Thyroid gland (tissue), 4 donors: ENCODE results near the gene PNO1. TPM values are rescaled to one million over a fixed set of nuclear protein-coding genes. Genes with fewer than 3 reads are reported as not detected.

Source experiments
- DNase-seq, 2 donors: peaks; one replicate each; pipeline ENCODE4 v3.0.0-alpha.2; 2019
- H3K27ac ChIP-seq, 3 donors: fragments of 200-600 bp; sonication (generic); 1 replicate in 2 of 3; 2 replicates in 1 of 3; pipeline ENCODE4 v1.5.1; 2016 to 2019; ENCODE audit warnings: mild to moderate bottlenecking in 1 of 3, moderate library complexity in 1 of 3
- H3K27me3 ChIP-seq: fragments of 200-600 bp; sonication (generic); one replicate; pipeline ENCODE4 v1.5.1; 2019
- H3K36me3 ChIP-seq, 2 donors: fragments of 200-600 bp; sonication (generic); one replicate each; pipeline ENCODE4 v1.5.1; 2016 to 2019
- H3K4me1 ChIP-seq, 2 donors: fragments of 200-600 bp; sonication (generic); one replicate each; pipeline ENCODE4 v1.5.1; 2017 to 2019
- H3K4me3 ChIP-seq, 3 donors: fragments of 200-600 bp; sonication (generic); replicated peaks in 1 of 3; 1 replicate in 2 of 3; 2 replicates in 1 of 3; pipeline ENCODE4 v1.5.1; 2016; ENCODE audit warnings: mild to moderate bottlenecking in 1 of 3
- H3K9me3 ChIP-seq: fragments of 200-600 bp; sonication (generic); one replicate; pipeline ENCODE4 v1.5.1; 2017
- POLR2A ChIP-seq, 2 donors: fragments of 450-650 bp; IDR thresholded peaks; one replicate each; pipeline ENCODE4 v1.6.1; 2017; ENCODE audit warnings: antibody characterized with exemption in 2 of 2, mild to moderate bottlenecking in 2 of 2, moderate library complexity in 1 of 2
- WGBS, 2 donors: methylation state at CpG; one replicate each; pipeline ENCODE4 v1.1.5; 2017; 5-methylcytosine and 5-hydroxymethylcytosine counted together
- intact Hi-C: fragments of 100-400 bp; cut with DNase I; formaldehyde crosslinking; loops from one replicate; pipeline ENCODE4 v1.15.1; 2023
- total RNA-seq, 4 donors: library from RNA; depleted of rRNA; stranded (reverse); fragments of >200 nt; gene quantifications; one replicate each; pipeline ENCODE4 v1.2.3, GENCODE V29; 2016
- TF ChIP-seq, protein P1 (sequence below), 6 experiments: fragments of 200-600 bp in 3 of 6; fragments of 450-650 bp in 3 of 6; sonication (generic) in 3 of 6; IDR thresholded peaks; one replicate each; pipeline ENCODE4 v1.5.1; 2016 to 2019; ENCODE audit warnings: antibody characterized with exemption in 6 of 6, mild to moderate bottlenecking in 2 of 6, inconsistent platforms in 1 of 6, moderate library complexity in 1 of 6

The PNO1 gene
- total RNA-seq, 4 donors from 2014 or later: 13.2 to 23.2 (median 18.5) TPM

DNA sequence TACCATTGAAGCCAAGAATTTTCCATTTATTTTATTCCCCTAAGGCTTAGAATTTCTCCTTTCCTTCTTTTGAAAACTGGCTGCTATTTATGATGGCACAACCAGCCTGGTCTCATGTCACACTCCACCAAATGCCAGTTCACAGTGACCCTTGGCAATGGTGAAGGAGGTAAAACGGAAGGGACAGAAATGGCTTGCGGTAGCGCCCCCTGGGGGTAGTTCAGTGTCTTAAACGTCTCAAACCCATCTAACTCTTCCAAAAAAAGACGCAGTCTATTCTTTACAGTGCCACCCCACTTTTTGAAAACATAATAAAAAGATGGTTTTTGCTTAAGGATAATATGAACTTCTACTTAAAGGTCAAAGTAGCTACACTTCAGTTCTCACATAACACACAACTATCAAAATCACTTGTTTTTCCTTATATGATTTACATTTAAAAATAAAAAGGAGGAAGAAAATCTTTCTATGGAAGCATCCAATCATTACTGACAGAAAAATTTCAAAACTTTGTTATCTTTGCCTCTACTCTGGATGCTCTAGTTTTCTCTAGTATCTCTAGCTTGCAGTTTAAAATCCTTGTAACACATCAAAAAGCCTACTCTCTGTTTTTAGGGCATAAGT is 28.0 kb downstream of the PNO1 start:
- H3K9me3 ChIP-seq: no peaks in the 10 kb centered on the region
- H3K27ac ChIP-seq: no peak overlapping the region
- intact Hi-C loops: no loop called here
- H3K36me3 ChIP-seq: no peaks in the 10 kb centered on the region
- H3K27me3 ChIP-seq: no peaks in the 10 kb centered on the region
- H3K4me1 ChIP-seq: peaks cover 0 to 3% of the 10 kb centered on the region in 2 donors
- DNase-seq: peak; percentile 11 to 27
- H3K4me3 ChIP-seq: no peak overlapping the region
- TF ChIP-seq POLR2A (IDR thresholded peaks at IDR 0.05): no peak
- TF ChIP-seq, protein P1, sequence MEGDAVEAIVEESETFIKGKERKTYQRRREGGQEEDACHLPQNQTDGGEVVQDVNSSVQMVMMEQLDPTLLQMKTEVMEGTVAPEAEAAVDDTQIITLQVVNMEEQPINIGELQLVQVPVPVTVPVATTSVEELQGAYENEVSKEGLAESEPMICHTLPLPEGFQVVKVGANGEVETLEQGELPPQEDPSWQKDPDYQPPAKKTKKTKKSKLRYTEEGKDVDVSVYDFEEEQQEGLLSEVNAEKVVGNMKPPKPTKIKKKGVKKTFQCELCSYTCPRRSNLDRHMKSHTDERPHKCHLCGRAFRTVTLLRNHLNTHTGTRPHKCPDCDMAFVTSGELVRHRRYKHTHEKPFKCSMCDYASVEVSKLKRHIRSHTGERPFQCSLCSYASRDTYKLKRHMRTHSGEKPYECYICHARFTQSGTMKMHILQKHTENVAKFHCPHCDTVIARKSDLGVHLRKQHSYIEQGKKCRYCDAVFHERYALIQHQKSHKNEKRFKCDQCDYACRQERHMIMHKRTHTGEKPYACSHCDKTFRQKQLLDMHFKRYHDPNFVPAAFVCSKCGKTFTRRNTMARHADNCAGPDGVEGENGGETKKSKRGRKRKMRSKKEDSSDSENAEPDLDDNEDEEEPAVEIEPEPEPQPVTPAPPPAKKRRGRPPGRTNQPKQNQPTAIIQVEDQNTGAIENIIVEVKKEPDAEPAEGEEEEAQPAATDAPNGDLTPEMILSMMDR (IDR thresholded peaks at IDR 0.05): peak in 3 of 6 experiments; percentile 21 to 45 (median 27)
- WGBS, 2 donors: 47 to 49% methylated on average over 5 of the region's 5 CpGs

DNA sequence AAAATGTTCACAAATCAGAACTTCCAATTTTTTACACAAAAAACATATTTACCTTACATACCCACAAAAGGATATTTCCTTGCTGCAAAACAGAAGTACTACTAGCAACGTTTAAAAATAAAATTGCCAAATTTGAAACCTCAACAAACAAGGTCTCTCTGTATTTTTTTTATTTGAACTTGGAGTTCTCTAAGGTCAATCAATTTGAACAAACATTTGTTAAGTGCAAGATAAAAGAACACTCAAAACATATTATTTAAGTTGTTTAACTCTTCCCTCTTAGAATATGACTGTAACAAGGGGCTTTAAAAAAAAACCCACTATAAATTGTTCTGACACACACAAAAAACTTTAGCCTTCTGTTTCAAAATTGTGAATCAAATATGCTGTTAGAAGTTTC is 29.6 kb downstream of the PNO1 start:
- Histone ChIP-seq H3K27me3 (no peaks in the 10 kb centered on the region), H3K4me1 (peaks cover 0 to 3% of the 10 kb centered on the region in 2 donors), H3K4me3 (no peak overlapping the region), H3K9me3 (no peaks in the 10 kb centered on the region), H3K36me3 (no peaks in the 10 kb centered on the region), H3K27ac (no peak overlapping the region)
- TF ChIP-seq, protein P1 (IDR thresholded peaks at IDR 0.05): no peak
- no peak for TF ChIP-seq POLR2A (IDR thresholded peaks at IDR 0.05)
- DNase-seq: no peak
- WGBS, 2 donors: 61 to 68% methylated on average over 1 of the region's 1 CpG
- intact Hi-C loops: no loop called here

DNA sequence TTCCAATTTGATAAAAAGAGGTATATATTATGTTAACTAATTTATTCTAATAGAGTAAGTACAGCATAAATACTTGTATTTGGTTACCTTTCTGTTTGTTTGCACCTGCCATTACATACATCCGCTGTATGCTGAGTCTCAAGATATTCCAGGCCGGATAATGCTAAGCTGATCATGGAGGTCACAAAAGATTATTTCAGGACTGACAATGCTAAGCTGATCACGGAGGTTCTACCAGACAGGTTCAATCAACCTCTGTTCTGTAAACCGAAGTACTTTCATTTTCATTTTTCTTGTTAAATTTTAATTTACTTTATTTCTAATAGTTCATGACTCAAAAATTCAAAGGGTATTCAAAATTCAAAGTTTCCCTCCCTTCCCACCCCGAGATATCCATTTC is 31.1 kb downstream of the PNO1 start:
- intact Hi-C loops: no loop called here
- Histone ChIP-seq H3K4me1 (peaks cover 3 to 7% of the 10 kb centered on the region in 2 donors), H3K9me3 (no peaks in the 10 kb centered on the region), H3K4me3 (no peak overlapping the region), H3K36me3 (no peaks in the 10 kb centered on the region), H3K27ac (no peak overlapping the region), H3K27me3 (no peaks in the 10 kb centered on the region)
- TF ChIP-seq POLR2A (IDR thresholded peaks at IDR 0.05): no peak
- TF ChIP-seq, protein P1 (IDR thresholded peaks at IDR 0.05): no peak
- WGBS, 2 donors: 84 to 86% methylated on average over 5 of the region's 5 CpGs
- no peak for DNase-seq

DNA sequence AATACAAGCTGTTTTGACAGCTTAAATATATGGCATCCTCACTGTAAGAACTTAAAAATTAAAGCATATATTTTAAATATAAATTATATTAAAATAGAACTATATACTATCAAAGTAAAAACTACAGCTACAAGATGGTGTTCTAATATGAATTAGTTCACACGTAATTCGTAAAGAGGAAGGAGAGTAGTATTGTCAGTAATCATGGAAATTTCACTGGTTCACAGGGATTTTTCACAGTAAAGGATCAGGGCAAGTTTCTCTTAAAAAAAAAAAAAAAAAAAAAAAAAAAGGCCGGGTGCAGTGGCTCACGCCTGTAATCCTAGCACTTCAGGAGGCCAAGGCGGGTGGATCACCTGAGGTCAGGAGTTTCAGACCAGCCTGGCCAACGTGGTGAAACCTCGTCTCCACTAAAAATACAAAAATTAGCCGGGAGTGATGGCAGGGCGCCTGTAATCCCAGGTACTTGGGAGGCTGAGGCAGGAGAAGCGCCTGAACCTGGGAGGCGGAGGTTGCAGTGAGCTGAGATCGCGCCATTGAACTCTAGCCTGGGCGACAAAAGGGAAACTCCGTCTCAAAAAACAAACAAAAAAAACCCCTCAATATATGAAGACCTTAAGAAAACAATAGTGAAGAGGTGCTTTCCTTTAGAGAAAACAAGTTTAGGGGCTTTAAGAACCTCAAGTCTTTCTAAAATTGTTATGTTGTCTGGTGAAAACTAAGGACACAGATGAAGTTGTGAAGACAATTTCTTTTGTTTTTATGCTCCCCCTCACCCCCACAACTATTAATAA is 32.5 kb downstream of the PNO1 start:
- Histone ChIP-seq H3K36me3 (no peaks in the 10 kb centered on the region), H3K27me3 (no peaks in the 10 kb centered on the region), H3K9me3 (no peaks in the 10 kb centered on the region), H3K4me1 (peaks cover 3 to 8% of the 10 kb centered on the region in 2 donors), H3K27ac (no peak overlapping the region), H3K4me3 (no peak overlapping the region)
- 74 to 75% methylated on average over 15 of the region's 15 CpGs for WGBS, 2 donors
- TF ChIP-seq, protein P1 (IDR thresholded peaks at IDR 0.05): no peak
- no peak for TF ChIP-seq POLR2A (IDR thresholded peaks at IDR 0.05)
- DNase-seq: peak; percentile 17 to 23
- intact Hi-C loops: loop anchor here (10.0 kb wide), 1 partner anchor 95 kb away; no protein-coding TSS in a partner anchor
